HEK293T (cell line): ENCODE data around the gene CTDSPL.

Experiments
- ELF4 ChIP-seq: fragments of 450-650 bp; IDR thresholded peaks from 2 replicates; pipeline ENCODE4 v1.6.1; 2017; ENCODE audit warnings: antibody characterized with exemption
- LEF1 ChIP-seq: fragments of 450-650 bp; IDR thresholded peaks from 2 replicates; pipeline ENCODE4 v1.6.1; 2017; ENCODE audit warnings: mild to moderate bottlenecking, borderline replicate concordance
- PKNOX1 ChIP-seq: fragments of 450-650 bp; IDR thresholded peaks from 2 replicates; pipeline ENCODE4 v1.6.1; 2016
- SP1 ChIP-seq: fragments of 450-650 bp; IDR thresholded peaks from 2 replicates; pipeline ENCODE4 v1.6.1; 2017
- TARDBP ChIP-seq: fragments of 450-650 bp; IDR thresholded peaks from 2 replicates; pipeline ENCODE4 v1.6.1; 2016

GRCh38 chr3:37964146-37964545, 102.5 kb downstream of the CTDSPL start:
- no peak for TF ChIP-seq LEF1
- no peak for TF ChIP-seq ELF4
- no peak for TF ChIP-seq SP1
- TF ChIP-seq TARDBP, result no peak
- no peak for TF ChIP-seq PKNOX1
